Nephron (organoid): ENCODE results near the gene MARS1.
A peak's percentile ranks its signal among the peaks of the same experiment; 100 is the strongest.
"Not testable (repeated sequence)": the region's sequence is repeated elsewhere in the genome, so short reads cannot be mapped to it uniquely, and the experiment has no call there.

ENCODE experiments used
- H3K27ac Mint-ChIP-seq, 3 experiments: 2 replicates each; pipeline ENCODE4 v1.8.0; 2020; ENCODE audit warnings: mixed read lengths in 3 of 3, mild to moderate bottlenecking in 2 of 3, moderate library complexity in 1 of 3
- H3K27me3 Mint-ChIP-seq: 2 replicates; pipeline ENCODE4 v1.8.0; 2021; ENCODE audit warnings: low read depth, mild to moderate bottlenecking, moderate library complexity, mixed read lengths
- H3K36me3 Mint-ChIP-seq: 2 replicates; pipeline ENCODE4 v1.8.0; 2020; ENCODE audit warnings: low read depth, mixed read lengths
- H3K4me1 Mint-ChIP-seq: 2 replicates; pipeline ENCODE4 v1.8.0; 2020; ENCODE audit warnings: mixed read lengths
- H3K4me3 Mint-ChIP-seq, 3 experiments: 2 replicates each; pipeline ENCODE4 v1.8.0; 2020; ENCODE audit warnings: mild to moderate bottlenecking in 3 of 3, mixed read lengths in 3 of 3, moderate library complexity in 2 of 3
- H3K9me3 Mint-ChIP-seq: 2 replicates; pipeline ENCODE4 v1.8.0; 2020; ENCODE audit warnings: mixed read lengths
- TF ChIP-seq, protein P1 (sequence below), 3 experiments: fragments of 200-600 bp; sonication (generic); IDR thresholded peaks; one replicate each; pipeline ENCODE4 v1.5.0; 2021; ENCODE audit warnings: antibody characterized with exemption in 3 of 3; ENCODE audit not compliant: unreplicated experiment in 3 of 3

The MARS1 gene

DNA sequence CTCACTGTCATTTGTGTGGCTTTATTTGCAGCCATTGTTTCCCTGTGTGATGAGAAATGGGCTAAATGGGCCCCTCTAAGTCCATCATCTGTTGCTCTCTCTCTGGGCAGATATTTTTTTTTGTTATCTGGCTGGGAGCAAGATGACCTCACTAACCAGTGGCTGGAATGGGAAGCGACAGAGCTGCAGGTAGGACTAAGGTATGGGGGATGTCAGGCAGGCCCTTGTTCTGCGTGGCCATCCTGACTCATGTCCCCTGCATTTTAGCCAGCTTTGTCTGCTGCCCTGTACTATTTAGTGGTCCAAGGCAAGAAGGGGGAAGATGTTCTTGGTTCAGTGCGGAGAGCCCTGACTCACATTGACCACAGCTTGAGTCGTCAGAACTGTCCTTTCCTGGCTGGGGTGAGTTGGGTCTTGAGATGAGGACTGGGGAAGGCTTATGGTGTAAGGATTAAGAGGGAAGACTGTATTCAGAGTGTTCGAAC is 1.3 kb downstream of the MARS1 start:
- peak overlapping the region in 2 of 3 experiments; percentile 86 to 93 for H3K27ac Mint-ChIP-seq
- TF ChIP-seq, protein P1, sequence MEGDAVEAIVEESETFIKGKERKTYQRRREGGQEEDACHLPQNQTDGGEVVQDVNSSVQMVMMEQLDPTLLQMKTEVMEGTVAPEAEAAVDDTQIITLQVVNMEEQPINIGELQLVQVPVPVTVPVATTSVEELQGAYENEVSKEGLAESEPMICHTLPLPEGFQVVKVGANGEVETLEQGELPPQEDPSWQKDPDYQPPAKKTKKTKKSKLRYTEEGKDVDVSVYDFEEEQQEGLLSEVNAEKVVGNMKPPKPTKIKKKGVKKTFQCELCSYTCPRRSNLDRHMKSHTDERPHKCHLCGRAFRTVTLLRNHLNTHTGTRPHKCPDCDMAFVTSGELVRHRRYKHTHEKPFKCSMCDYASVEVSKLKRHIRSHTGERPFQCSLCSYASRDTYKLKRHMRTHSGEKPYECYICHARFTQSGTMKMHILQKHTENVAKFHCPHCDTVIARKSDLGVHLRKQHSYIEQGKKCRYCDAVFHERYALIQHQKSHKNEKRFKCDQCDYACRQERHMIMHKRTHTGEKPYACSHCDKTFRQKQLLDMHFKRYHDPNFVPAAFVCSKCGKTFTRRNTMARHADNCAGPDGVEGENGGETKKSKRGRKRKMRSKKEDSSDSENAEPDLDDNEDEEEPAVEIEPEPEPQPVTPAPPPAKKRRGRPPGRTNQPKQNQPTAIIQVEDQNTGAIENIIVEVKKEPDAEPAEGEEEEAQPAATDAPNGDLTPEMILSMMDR (IDR thresholded peaks at IDR 0.05; ENCODE audit: unreplicated experiment in 3 of 3): no peak
- H3K9me3 Mint-ChIP-seq: no peaks in the 10 kb centered on the region
- peaks cover 42% of the 10 kb centered on the region for H3K36me3 Mint-ChIP-seq
- H3K4me3 Mint-ChIP-seq: peak overlapping the region; percentile 92 to 99 (median 98)
- peaks cover 19% of the 10 kb centered on the region for H3K4me1 Mint-ChIP-seq
- no peaks in the 10 kb centered on the region for H3K27me3 Mint-ChIP-seq

DNA sequence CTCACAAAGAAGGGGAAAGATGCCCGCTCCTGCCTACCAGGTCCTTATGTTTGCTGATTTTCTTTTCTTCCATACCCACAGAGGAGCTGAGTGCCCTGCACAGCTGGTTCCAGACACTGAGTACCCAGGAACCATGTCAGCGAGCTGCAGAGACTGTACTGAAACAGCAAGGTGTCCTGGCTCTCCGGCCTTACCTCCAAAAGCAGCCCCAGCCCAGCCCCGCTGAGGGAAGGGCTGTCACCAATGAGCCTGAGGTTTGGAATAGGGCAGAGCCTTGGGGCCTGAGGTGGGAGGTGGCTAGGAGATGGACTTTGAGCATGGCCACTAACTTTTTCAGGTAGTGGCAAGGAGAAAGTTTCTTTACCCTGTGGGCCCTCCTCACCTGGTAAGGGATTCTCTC is 2.3 kb downstream of the MARS1 start:
- H3K4me1 Mint-ChIP-seq: peaks cover 19% of the 10 kb centered on the region
- H3K36me3 Mint-ChIP-seq: peaks cover 46% of the 10 kb centered on the region
- no peaks in the 10 kb centered on the region for H3K27me3 Mint-ChIP-seq
- no peaks in the 10 kb centered on the region for H3K9me3 Mint-ChIP-seq
- H3K4me3 Mint-ChIP-seq: peak overlapping the region in 2 of 3 experiments; percentile 56 to 99
- TF ChIP-seq, protein P1 (IDR thresholded peaks at IDR 0.05; ENCODE audit: unreplicated experiment in 3 of 3): no peak
- no peak overlapping the region for H3K27ac Mint-ChIP-seq

- Mint-ChIP-seq H3K27ac (peak overlapping the region in 1 of 3 experiments; percentile 41), H3K27me3 (peaks cover 4% of the 10 kb centered on the region), H3K4me3 (peak overlapping the region; percentile 57 to 78 (median 71)), H3K4me1 (peaks cover 19% of the 10 kb centered on the region), H3K36me3 (peaks cover 60% of the 10 kb centered on the region), H3K9me3 (no peaks in the 10 kb centered on the region)
- TF ChIP-seq, protein P1 (IDR thresholded peaks at IDR 0.05; ENCODE audit: unreplicated experiment in 3 of 3): no peak
Observed at GRCh38 chr12:57491393-57492280, 3.8 kb downstream of the MARS1 start.

- H3K27ac Mint-ChIP-seq, H3K4me1 Mint-ChIP-seq, H3K9me3 Mint-ChIP-seq, H3K27me3 Mint-ChIP-seq, H3K4me3 Mint-ChIP-seq: not testable (repeated sequence)
- H3K36me3 Mint-ChIP-seq: peaks cover 74% of the 10 kb centered on the region
Observed at GRCh38 chr12:57495051-57495701, 7.3 kb downstream of the MARS1 start.

- H3K36me3 Mint-ChIP-seq: peaks cover 73% of the 10 kb centered on the region
- H3K4me3 Mint-ChIP-seq: no peak overlapping the region
- TF ChIP-seq, protein P1 (IDR thresholded peaks at IDR 0.05; ENCODE audit: unreplicated experiment in 3 of 3): no peak
- peaks cover 2% of the 10 kb centered on the region for H3K9me3 Mint-ChIP-seq
- H3K4me1 Mint-ChIP-seq: no peaks in the 10 kb centered on the region
- H3K27me3 Mint-ChIP-seq: peaks cover 4% of the 10 kb centered on the region
- H3K27ac Mint-ChIP-seq: no peak overlapping the region
Observed at GRCh38 chr12:57496822-57497221, 9.0 kb downstream of the MARS1 start.
